Lung (tissue), 12 donors: ENCODE results near the gene ARL8A. TPM values are rescaled to one million over a fixed set of nuclear protein-coding genes. Genes with fewer than 3 reads are reported as not detected.
A peak's percentile ranks its signal among the peaks of the same experiment; 100 is the strongest.

Experiments used
- ATAC-seq: fragments of 200-7000 bp; cut with Tn5 transposase; one replicate; pipeline ENCODE4 v1.9.1; 2020; ENCODE audit warnings: moderate number of reproducible peaks; ENCODE audit not compliant: insufficient read depth, low FRiP score
- DNase-seq, 3 donors: peaks; one replicate each; pipeline ENCODE4 v3.0.0-alpha.2; 2013 to 2017
- H3K27ac ChIP-seq, 2 donors: one replicate each; pipeline ENCODE4 v1.5.1; 2013; ENCODE audit warnings: mild to moderate bottlenecking in 2 of 2, moderate library complexity in 2 of 2, control low read depth in 1 of 2, inconsistent platforms in 1 of 2, low read depth in 1 of 2, low read length in 1 of 2
- H3K27me3 ChIP-seq, 3 donors: one replicate each; pipeline ENCODE4 v1.5.1; 2013; ENCODE audit warnings: low read length in 2 of 3; ENCODE audit not compliant: control insufficient read depth in 3 of 3, insufficient read depth in 3 of 3
- H3K36me3 ChIP-seq, 4 donors: one replicate each; pipeline ENCODE4 v1.5.1; 2013; ENCODE audit warnings: low read length in 4 of 4, mild to moderate bottlenecking in 1 of 4, moderate library complexity in 1 of 4; ENCODE audit not compliant: control insufficient read depth in 4 of 4, insufficient read depth in 4 of 4
- H3K4me1 ChIP-seq, 5 donors: one replicate each; pipeline ENCODE4 v1.5.1; 2013; ENCODE audit warnings: low read length in 5 of 5, mild to moderate bottlenecking in 2 of 5, moderate library complexity in 1 of 5; ENCODE audit not compliant: control insufficient read depth in 5 of 5, insufficient read depth in 5 of 5
- H3K4me3 ChIP-seq: one replicate; pipeline ENCODE4 v1.5.1; 2013; ENCODE audit warnings: mild to moderate bottlenecking, control low read depth, moderate library complexity
- H3K9ac ChIP-seq, 2 donors: one replicate each; pipeline ENCODE4 v1.5.1; 2013; ENCODE audit warnings: low read length in 2 of 2, control low read depth in 1 of 2; ENCODE audit not compliant: insufficient read depth in 1 of 2
- H3K9me3 ChIP-seq, 4 donors: one replicate each; pipeline ENCODE4 v1.5.1; 2013; ENCODE audit warnings: low read length in 3 of 4, mild to moderate bottlenecking in 1 of 4, moderate library complexity in 1 of 4; ENCODE audit not compliant: control insufficient read depth in 4 of 4, insufficient read depth in 3 of 4
- WGBS, 2 donors: extraction: QIAGEN DNeasy Blood & Tissue Kit; methylation state at CpG; one replicate each; pipeline ENCODE4 v1.1.7; 2013; 5-methylcytosine and 5-hydroxymethylcytosine counted together
- polyA plus RNA-seq, 2 donors: library from polyadenylated mRNA; stranded (reverse); fragments of 200-250 nt; gene quantifications; one replicate each; pipeline ENCODE4 v1.2.1, GENCODE V29; 2013
- total RNA-seq, 2 donors: library from RNA; depleted of rRNA in 1 of 2; stranded (reverse); fragments of >200 nt in 1 of 2; gene quantifications; one replicate each; pipeline ENCODE4 v1.2.1, GENCODE V29; 2014 to 2021
- TF ChIP-seq, protein P1 (sequence below): IDR thresholded peaks from 2 replicates; pipeline ENCODE4 v1.5.1; 2012; ENCODE audit warnings: mild to moderate bottlenecking; ENCODE audit errors: control extremely low read depth, extremely low read depth
- donor health status: control.
- donor health status: control.
- donor health status: Bipolar disorder and iron deficiency.
- donor health status: healthy.
- donor health status: DM: yes; HTN: yes; CAD: no.

Gene ARL8A
- total and polyA plus RNA-seq, 4 donors = 27.8 to 82.0 (median 48.8) TPM

DNA sequence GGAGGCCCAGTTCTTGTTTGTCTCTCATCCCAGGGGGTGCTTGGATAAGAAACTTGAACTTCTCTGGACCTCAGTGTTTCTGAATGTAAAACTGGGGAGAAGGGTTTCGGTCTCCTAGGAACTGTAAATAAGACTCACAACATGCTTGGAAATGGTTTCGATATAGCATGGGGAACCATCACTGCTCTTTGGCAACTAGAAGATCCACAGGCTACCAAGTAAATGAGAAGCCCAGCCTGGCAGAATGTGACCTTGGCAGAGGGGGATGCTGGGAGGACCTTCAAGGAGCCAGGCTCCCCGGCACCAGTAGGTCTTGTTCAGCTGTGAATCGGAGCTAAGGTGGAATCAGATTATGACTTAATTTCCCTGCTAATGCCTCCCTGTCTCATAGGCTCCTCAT lies 3.7 kb downstream of the ARL8A start:
- WGBS, 2 donors = 86 to 96% methylated on average over 4 of the region's 4 CpGs
- H3K9ac ChIP-seq = no peak overlapping the region
- TF ChIP-seq, protein P1, sequence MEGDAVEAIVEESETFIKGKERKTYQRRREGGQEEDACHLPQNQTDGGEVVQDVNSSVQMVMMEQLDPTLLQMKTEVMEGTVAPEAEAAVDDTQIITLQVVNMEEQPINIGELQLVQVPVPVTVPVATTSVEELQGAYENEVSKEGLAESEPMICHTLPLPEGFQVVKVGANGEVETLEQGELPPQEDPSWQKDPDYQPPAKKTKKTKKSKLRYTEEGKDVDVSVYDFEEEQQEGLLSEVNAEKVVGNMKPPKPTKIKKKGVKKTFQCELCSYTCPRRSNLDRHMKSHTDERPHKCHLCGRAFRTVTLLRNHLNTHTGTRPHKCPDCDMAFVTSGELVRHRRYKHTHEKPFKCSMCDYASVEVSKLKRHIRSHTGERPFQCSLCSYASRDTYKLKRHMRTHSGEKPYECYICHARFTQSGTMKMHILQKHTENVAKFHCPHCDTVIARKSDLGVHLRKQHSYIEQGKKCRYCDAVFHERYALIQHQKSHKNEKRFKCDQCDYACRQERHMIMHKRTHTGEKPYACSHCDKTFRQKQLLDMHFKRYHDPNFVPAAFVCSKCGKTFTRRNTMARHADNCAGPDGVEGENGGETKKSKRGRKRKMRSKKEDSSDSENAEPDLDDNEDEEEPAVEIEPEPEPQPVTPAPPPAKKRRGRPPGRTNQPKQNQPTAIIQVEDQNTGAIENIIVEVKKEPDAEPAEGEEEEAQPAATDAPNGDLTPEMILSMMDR = no peak
- H3K9me3 ChIP-seq = no peaks in the 10 kb centered on the region
- H3K27me3 ChIP-seq = no peaks in the 10 kb centered on the region
- ATAC-seq (no peak), DNase-seq (no peak)
- H3K4me3 ChIP-seq = no peak overlapping the region
- peaks cover 0 to 10% (median 1%) of the 10 kb centered on the region in 4 donors for H3K36me3 ChIP-seq
- H3K27ac ChIP-seq = no peak overlapping the region
- peaks cover 0 to 18% (median 3%) of the 10 kb centered on the region in 5 donors for H3K4me1 ChIP-seq

DNA sequence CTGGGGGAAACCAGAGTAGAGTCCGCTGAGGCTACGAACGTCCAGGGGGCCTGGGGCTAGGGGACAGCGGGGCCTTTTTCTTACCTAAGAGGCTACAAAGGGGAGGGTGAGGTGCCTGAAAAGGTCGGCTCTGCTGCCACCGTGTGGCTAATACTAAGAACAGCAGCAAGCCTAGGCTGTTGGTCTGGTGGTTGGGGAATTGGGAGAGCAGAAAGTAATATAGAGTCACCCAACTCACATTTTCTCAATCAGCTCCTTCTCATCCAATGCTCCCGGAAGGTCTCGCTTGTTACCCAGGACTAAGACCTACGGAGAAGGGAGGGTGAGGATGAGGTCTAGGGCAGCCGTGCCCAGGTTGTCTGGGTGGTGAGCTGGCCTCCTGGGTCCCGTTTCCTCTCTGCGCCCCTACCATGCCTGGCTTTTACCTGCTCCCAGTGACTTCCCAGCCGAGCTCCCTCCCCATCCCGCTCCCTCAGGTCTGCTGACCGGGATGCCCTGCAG lies 9.3 kb downstream of the ARL8A start:
- H3K27ac ChIP-seq = no peak overlapping the region

DNA sequence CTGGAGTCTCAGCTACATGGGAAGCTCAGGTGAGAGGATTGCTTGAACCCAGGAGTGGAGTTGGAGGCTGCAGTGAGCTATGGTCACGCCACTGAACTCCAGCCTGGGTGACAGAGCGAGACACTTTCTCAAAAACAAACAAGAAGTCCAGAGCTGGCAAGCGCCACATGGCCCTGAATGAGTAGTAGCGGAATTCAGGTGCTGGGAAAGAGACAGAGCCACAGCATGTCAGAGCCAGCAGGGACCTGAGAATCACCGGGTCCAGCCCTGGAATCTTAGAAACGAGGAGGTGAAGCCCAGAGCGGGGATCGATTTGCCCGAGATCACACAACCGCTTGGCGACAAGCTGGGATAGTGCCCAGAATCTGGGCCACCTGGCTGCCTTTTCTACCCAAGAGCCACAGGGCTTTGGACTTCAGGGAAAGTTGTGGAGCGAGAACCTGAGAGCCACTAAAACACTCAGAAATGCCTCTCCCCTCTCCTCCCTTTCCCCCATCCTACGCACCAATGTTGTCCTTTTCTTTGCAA lies 9.8 kb downstream of the ARL8A start:
- Histone ChIP-seq H3K9me3 (no peaks in the 10 kb centered on the region), H3K4me1 (peaks cover 0 to 31% (median 14%) of the 10 kb centered on the region in 5 donors), H3K9ac (no peak overlapping the region), H3K4me3 (no peak overlapping the region), H3K27me3 (no peaks in the 10 kb centered on the region), H3K36me3 (peaks cover 5 to 36% (median 12%) of the 10 kb centered on the region in 4 donors), H3K27ac (no peak overlapping the region)
- 83 to 92% methylated on average over 13 of the region's 13 CpGs for WGBS, 2 donors
- peak in 1 of 3 donors; percentile 42 for DNase-seq
- TF ChIP-seq, protein P1 = no peak
- ATAC-seq = no peak

More for the DNA sequence above, 9.3 kb downstream of the ARL8A start:
- TF ChIP-seq, protein P1 = peak; percentile 72
- H3K9ac ChIP-seq = no peak overlapping the region
- 41 to 53% methylated on average over 15 of the region's 15 CpGs for WGBS, 2 donors
- ATAC-seq (peak; percentile 78), DNase-seq (peak; percentile 60 to 79 (median 74))
- H3K4me1 ChIP-seq = peaks cover 0 to 27% (median 14%) of the 10 kb centered on the region in 5 donors
- no peaks in the 10 kb centered on the region for H3K9me3 ChIP-seq
- no peak overlapping the region for H3K4me3 ChIP-seq
- H3K27me3 ChIP-seq = no peaks in the 10 kb centered on the region
- peaks cover 5 to 36% (median 12%) of the 10 kb centered on the region in 4 donors for H3K36me3 ChIP-seq
